Femur (tissue), 1 donor: Measurements from ENCODE around the gene TMEM150C.
"Not testable (repeated sequence)": the region's sequence is repeated elsewhere in the genome, so short reads cannot be mapped to it uniquely, and the experiment has no call there.

ENCODE experiments used
- DNase-seq: peaks from one replicate; pipeline ENCODE4 v3.0.0-alpha.2; 2017

TMEM150C gene

GRCh38 chr4:82567444-82567843 is 5.7 kb upstream of the TMEM150C start:
- no peak for DNase-seq

- DNase-seq, result no peak
Observed at GRCh38 chr4:82562564-82562854, 721 bp upstream of the TMEM150C start.

DNA sequence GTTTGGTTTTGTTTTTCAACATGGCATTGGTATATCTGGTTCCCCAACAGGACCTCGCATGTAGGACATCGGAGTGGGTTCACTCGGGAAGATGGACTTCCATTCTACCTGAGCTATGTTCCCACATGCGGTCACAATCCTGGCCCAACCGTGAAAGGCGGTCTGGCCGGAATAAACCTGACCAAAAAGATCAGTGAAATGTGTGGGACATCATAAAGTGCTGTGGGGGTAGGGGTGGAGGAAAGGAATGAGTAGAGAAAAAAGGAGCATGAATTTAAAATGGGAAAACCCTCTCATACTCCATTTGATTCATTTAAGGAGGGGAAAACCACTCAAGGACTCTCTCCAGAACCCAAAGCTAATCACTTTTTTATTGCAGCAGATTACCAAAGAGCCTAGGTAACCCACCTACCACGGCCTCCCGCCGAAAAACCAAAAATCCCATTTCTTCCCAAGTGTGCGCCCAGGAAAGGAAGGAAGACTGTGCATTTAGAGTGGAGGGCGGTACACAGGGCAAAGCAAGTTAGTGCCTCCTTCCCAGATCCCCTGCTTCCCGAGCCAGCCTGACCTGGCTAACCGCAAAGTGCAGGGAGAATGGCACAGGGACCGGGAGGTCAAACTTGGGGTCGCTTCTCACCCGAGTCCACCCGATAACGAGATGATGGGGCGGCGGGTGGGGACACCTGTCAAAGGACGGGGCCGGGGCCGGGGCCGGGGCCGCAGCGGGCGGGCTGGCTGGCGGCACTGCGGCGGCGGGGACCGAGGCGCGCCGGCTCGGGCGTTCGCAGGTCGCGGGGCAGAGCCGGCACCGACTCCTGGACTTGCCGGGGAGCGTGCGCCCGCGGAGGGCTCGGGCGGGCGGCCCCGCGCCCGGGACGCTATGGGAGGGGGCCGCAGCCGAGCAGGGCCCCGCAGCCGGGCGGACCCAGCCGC is 669 bp downstream of the TMEM150C start:
- no peak for DNase-seq

DNA sequence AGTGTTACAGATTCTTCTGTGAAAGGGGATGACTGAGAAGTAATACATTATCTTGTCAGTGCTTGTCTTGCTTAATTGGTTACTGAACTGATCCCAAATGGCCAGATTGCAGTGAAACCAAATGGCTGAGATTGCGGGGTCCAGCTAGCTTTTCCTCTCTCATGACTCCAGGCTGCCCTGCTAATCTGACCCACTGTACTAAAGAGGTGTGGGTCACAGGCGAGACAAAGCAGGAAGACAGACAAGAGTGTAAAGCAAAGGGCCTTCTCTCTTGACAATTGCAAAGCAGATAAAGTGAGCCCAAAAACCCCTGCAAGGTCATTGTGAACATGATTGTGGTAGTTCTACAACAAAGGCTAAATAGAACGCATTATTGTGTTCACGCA is 2.1 kb downstream of the TMEM150C start:
- DNase-seq, result no peak

- DNase-seq, result not testable (repeated sequence)
Observed at GRCh38 chr4:82559090-82559734, 2.6 kb downstream of the TMEM150C start.

DNA sequence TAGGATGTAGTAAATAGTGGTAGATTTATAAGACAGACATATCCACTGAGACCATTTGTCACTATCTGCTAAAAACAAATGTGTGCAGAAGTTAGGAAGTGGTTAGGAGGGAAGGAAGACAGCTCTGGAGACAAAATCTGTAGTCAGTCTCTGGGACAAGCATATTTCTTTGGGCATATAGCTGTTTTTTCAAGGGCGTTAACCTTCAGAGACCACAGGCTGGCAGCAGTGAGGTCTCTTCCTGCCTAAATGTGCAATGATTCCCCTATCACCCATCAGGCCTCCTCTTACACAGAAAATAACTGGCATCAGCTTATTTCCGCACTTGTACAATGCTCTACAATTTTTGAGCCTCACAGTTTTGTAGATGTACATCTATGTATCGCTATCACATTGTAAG is 6.5 kb downstream of the TMEM150C start:
- DNase-seq, result no peak

- no peak for DNase-seq
Observed at GRCh38 chr4:82553020-82553419, 8.8 kb downstream of the TMEM150C start.

DNA sequence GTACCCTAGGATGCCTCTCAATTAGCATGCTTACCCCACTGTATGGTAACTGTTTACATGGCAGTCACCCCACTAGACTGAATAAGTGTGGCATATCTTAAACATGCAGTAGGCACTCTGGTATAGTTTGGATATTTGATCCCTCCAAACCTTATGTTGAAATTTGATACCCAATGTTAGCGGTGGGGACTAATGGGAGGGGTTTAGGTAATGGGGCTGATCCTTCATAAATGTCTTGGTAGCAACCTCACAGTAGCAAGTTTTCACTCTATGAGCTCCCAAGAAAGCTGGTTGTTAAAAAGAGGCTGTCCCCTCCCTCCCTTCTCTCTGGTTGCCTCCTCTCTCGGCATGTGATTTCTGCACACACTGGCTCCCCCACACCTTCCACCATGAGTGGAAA is 10.1 kb downstream of the TMEM150C start:
- no peak for DNase-seq

GRCh38 chr4:82547850-82548249 is 13.9 kb downstream of the TMEM150C start:
- DNase-seq, result not testable (repeated sequence)

GRCh38 chr4:82543131-82543530 is 18.7 kb downstream of the TMEM150C start:
- DNase-seq, result no peak

DNA sequence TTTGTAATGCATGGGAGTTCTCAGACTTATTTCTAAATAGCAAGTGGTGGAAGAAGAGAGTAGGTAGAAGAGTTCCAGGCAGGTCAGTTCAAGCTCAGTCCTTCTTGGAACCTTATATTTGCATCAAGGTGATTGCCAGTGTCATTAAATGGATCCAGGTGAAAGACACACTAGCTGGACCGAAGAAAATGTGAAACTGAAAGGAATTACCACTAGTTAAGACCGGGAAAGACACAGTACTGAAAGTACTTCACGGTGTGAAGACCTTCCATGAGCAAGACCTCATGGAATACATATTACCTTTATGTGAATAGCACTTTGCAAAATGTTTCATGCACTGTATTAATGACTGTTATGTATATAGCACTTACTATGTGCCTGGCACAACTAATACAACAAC is 19.1 kb downstream of the TMEM150C start:
- DNase-seq, result no peak

DNA sequence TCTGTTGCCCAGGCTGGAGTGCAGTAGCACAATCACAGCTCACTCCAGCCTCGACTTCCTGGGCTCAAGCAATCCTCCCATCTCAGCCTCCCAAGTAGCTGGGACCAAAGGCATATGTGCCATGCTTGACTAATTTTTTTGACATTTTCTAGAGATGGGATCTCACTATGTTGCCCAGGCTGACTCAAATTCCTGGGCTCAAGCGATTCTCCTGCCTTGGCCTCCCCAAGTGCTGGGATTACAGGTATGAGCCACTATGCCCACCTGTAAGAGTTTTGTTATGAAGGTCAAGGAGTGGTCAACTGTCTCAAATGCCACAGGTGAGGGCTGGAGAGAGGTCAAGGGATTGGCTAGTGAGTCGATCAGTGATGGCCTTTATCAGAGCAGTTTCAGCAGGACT is 32.5 kb downstream of the TMEM150C start:
- DNase-seq, result no peak

DNA sequence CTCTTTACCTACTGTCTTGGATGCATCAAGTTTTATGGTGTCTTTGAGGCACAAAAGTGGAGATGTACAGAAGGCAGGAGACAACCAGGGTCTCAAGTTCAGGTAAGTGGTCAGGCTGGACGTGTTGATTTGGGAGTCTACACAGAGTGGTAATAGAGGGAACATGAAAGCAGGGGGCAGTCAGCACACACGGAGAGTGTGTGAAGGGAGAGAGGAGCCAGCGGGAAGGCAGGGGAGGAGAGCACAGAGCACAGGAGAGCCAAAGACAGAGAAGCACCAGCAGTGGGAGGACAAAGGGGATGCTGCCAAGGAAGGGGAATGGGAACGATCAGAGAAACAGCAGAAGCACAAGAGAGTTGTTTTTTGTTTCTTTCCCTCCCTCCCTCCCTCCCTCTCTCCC is 32.9 kb downstream of the TMEM150C start:
- no peak for DNase-seq

DNA sequence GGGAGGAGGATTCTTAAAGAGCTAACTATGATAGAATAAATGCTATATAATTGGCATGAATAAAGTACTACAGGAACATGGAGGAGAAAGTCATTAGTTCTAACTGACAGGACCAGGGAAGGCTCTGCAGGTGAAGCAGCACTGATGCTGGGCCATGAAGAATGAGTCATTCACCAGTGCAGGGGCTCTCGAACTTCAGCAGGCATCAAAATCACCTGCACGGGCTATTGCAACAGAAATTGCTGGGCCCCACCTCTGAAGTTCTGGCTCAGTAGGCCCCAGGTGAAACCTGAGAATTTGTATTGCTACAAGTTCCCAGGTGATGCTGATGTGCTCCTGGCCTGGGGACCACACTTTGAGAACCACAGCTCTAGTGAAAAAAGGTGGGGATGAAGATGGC is 33.7 kb downstream of the TMEM150C start:
- no peak for DNase-seq

DNA sequence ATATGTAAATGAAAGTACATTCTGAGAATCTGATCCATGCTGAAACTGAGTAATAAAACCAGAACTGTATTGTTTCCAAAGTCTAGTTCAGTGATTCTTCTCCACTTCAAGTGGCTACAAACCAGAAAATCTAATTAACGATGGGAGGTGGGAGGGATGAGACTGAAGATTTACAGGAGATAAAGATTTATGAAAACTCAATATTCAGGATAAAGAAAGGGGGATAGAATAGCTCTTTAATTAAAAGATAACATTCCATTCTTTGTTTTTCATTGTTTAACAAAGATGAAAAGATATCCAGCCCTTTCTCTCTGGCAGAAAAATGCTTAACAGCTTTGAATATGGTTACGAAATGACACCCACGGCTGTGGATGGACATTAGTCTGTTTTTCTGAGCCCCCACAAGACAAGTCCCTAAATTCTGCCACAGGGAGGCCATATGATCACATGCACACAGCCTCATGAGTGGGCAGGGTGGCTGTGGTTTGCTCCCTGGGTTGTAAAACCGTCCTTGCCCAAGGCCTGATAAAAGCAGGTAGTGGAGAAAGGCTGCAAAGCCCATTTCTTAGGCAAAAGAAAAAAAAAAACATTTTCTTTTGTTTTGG is 36.4 kb downstream of the TMEM150C start:
- no peak for DNase-seq

- DNase-seq, result no peak
Observed at GRCh38 chr4:82524570-82525152, 37.1 kb downstream of the TMEM150C start.

DNA sequence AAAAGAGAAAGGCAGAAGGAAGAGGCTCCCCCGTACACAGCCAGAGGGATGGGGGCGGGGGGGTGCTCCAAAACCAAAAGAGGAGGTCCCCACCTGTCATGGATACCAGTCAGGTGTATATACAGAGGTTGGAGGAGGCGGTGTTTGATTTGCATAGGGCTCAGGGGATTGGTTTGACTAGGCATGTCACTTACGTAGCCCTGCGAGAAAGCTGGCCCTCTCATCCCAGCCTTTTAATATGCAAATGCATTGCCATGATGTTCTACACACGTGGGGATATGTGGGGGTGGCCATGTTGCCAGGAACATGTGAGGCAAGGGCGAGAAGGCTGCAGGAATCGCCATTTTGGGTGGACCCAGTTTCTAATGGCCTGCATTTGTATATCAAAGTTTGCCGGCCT is 38.6 kb downstream of the TMEM150C start:
- no peak for DNase-seq

DNA sequence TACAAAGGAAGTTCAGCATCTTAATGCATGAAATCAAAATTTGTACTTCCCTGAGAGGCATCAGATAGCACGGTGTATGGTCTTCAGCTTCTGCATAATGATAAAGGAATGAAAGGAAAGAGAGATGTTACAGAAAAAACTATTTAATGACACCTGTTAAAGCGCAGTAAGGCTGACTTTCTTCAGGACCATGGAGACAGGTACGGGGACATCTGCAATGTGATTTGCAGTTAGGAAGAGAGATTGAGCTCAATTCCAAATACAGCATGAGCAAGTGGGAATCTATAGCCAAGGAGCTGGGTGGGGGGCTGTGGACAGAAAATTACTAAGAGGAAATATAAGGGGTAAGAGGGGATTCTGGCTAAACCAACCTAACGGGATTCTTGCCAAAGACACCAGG is 39.3 kb downstream of the TMEM150C start:
- no peak for DNase-seq

DNA sequence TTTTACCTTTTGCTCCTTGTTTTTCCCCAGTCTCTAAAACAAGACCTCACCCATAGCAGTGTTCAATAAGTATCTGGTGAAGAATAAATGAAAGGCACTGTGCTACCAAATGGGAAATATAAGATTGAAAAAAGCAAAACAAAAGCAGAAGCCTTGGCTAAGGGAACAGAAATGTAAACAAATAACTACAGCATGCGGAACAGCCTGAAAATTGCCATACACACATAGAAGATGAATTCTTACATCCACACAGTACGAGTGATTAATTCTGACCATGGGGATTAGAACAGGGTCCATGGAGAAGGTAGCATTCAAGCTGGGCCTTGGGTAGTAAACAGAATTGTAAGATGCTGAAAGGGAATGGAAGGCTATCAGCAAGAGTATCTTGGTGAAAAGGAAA is 40.5 kb downstream of the TMEM150C start:
- DNase-seq, result no peak

GRCh38 chr4:82519776-82520175 is 42.0 kb downstream of the TMEM150C start:
- DNase-seq, result no peak

GRCh38 chr4:82519072-82519471 is 42.7 kb downstream of the TMEM150C start:
- DNase-seq, result no peak

DNA sequence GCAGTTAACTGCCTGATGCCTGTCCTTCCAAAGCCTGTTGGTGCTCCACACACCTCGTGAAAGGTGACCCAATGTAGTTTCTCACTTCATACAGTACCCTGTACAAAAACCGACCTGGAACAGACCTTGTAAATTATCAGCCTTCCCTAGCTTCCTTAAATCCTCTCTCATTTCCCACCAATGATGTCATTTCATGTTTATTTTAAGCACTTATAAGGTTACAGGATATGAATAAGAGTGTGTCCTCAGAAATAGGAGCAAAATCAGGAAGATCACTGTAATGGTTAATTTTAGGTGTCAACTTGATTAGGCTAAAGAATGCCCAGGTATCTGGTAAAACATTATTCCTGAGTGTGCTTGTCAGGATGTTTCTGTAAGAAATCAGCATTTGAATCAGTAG is 44.7 kb downstream of the TMEM150C start:
- no peak for DNase-seq

DNA sequence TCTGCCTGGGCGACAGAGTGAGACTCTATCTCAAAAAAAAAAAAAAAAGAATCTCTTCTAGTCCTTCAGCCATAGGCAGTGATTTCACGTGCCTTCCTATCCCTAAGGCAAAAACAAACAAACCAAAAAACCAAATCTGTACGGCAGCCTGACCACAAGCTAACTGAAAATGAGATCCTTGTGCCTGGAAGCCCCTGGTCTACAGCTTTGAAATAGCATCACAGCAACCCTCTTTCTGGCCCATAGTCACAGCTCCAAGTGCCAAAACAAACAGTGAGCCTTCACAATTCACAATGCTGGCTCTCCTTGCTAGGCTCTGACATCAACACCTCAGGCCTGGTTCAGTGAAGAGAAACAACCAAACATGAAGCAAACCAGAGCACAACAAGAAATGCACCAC is 46.1 kb downstream of the TMEM150C start:
- DNase-seq, result peak; percentile 77

DNA sequence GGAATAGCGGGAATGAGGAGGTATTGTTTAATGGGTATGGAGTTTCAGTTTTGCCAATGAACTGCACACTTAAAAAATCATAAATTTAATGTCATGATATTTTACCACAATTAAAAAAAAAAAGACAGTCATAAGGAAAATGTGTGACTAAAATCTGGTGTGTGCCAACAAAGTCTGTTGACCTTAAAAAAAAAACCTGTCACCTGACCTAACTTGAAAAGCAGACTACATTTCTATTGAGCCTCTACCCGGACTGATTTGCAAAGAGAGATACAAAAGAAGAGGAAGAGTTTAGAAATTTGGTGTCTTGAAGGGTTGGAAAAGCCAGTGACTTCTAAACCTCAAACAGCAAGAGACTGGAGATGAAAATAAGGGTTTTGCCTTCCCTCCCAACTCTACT is 48.4 kb downstream of the TMEM150C start:
- DNase-seq, result no peak
